ENCODE measurements around the gene ZNF813.
"Not testable (repeated sequence)": the region's sequence is repeated elsewhere in the genome, so short reads cannot be mapped to it uniquely, and the experiment has no call there.

The ZNF813 gene

GRCh38 chr19:53485046-53486004 lies 17.8 kb downstream of the ZNF813 start:
- no peak for DNase-seq

- DNase-seq = no peak
Measured at GRCh38 chr19:53492153-53492552, 24.6 kb downstream of the ZNF813 start.

- DNase-seq = not testable (repeated sequence)
Measured at GRCh38 chr19:53497311-53498023, 29.9 kb downstream of the ZNF813 start.

GRCh38 chr19:53498024-53498395 lies 30.5 kb downstream of the ZNF813 start:
- not testable (repeated sequence) for DNase-seq

GRCh38 chr19:53503151-53503550 lies 35.6 kb downstream of the ZNF813 start:
- peak in 1 of 2 experiments; percentile 6 for DNase-seq

GRCh38 chr19:53503671-53504364 lies 36.3 kb downstream of the ZNF813 start:
- DNase-seq = not testable (repeated sequence)

- not testable (repeated sequence) for DNase-seq
Measured at GRCh38 chr19:53504365-53504703, 36.8 kb downstream of the ZNF813 start.

GRCh38 chr19:53504885-53505284 lies 37.4 kb downstream of the ZNF813 start:
- DNase-seq = peak in 1 of 2 experiments; percentile 21

- no peak for DNase-seq
Measured at GRCh38 chr19:53506728-53507127, 39.2 kb downstream of the ZNF813 start.

GRCh38 chr19:53507523-53508442 lies 40.2 kb downstream of the ZNF813 start:
- no peak for DNase-seq

GRCh38 chr19:53509443-53509842 lies 41.9 kb downstream of the ZNF813 start:
- DNase-seq = no peak

GRCh38 chr19:53509845-53510244 lies 42.3 kb downstream of the ZNF813 start:
- DNase-seq = no peak

GRCh38 chr19:53511357-53511756 lies 43.8 kb downstream of the ZNF813 start:
- no peak for DNase-seq

GRCh38 chr19:53511933-53512374 lies 44.4 kb downstream of the ZNF813 start:
- DNase-seq = peak in 1 of 2 experiments; percentile 5

GRCh38 chr19:53515047-53515446 lies 47.5 kb downstream of the ZNF813 start:
- not testable (repeated sequence) for DNase-seq

GRCh38 chr19:53517114-53517741 lies 49.7 kb downstream of the ZNF813 start:
- DNase-seq = no peak

- no peak for DNase-seq
Measured at GRCh38 chr19:53518121-53518520, 50.6 kb downstream of the ZNF813 start.

- DNase-seq = no peak
Measured at GRCh38 chr19:53518716-53519115, 51.2 kb downstream of the ZNF813 start.

GRCh38 chr19:53519446-53519845 lies 51.9 kb downstream of the ZNF813 start:
- DNase-seq = no peak

- DNase-seq = no peak
Measured at GRCh38 chr19:53520163-53520546, 52.6 kb downstream of the ZNF813 start.

- DNase-seq = peak; percentile 98
Measured at GRCh38 chr19:53520547-53521372, 53.2 kb downstream of the ZNF813 start.

All from SHP77 (cell line).